Epithelial cell of esophagus (primary cell): ENCODE results near the gene FAM193A.
"Not testable (repeated sequence)": the region's sequence is repeated elsewhere in the genome, so short reads cannot be mapped to it uniquely, and the experiment has no call there.

Experiments used
- DNase-seq: peaks from one replicate; pipeline ENCODE4 v3.0.0; 2010; ENCODE audit warnings: low read depth
- H3K4me3 ChIP-seq: 2 replicates; pipeline ENCODE4 v1.5.1; 2011; ENCODE audit warnings: mild to moderate bottlenecking, low read length, control low read depth
- TF ChIP-seq, protein P1 (sequence below): IDR thresholded peaks from 2 replicates; pipeline ENCODE4 v1.5.1; 2011; ENCODE audit warnings: low read depth, mild to moderate bottlenecking, low read length, control low read depth, inconsistent platforms; ENCODE audit not compliant: insufficient read depth; ENCODE audit errors: missing control alignments

FAM193A gene

DNA sequence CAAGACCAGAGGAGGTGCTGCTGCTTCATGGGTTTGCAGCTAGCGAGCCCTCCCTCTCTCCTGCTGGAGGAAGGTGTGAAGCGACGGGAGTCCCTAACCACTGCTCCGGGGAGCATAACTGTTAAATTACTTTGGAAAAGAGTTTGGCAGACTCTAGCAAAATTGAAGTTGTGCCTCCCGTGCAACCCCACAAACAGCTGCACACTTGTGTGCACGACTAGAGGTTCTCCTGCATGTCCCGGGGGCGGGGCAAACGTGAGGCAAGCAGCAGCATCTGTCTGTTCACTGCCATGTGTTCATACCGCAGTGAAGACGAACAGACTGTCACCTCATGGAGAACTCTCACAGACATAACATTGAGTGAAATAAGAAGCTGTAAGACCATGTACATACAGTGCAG lies 185.1 kb downstream of the FAM193A start:
- TF ChIP-seq, protein P1, sequence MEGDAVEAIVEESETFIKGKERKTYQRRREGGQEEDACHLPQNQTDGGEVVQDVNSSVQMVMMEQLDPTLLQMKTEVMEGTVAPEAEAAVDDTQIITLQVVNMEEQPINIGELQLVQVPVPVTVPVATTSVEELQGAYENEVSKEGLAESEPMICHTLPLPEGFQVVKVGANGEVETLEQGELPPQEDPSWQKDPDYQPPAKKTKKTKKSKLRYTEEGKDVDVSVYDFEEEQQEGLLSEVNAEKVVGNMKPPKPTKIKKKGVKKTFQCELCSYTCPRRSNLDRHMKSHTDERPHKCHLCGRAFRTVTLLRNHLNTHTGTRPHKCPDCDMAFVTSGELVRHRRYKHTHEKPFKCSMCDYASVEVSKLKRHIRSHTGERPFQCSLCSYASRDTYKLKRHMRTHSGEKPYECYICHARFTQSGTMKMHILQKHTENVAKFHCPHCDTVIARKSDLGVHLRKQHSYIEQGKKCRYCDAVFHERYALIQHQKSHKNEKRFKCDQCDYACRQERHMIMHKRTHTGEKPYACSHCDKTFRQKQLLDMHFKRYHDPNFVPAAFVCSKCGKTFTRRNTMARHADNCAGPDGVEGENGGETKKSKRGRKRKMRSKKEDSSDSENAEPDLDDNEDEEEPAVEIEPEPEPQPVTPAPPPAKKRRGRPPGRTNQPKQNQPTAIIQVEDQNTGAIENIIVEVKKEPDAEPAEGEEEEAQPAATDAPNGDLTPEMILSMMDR: no peak
- no peak for DNase-seq
- no peak overlapping the region for H3K4me3 ChIP-seq

DNA sequence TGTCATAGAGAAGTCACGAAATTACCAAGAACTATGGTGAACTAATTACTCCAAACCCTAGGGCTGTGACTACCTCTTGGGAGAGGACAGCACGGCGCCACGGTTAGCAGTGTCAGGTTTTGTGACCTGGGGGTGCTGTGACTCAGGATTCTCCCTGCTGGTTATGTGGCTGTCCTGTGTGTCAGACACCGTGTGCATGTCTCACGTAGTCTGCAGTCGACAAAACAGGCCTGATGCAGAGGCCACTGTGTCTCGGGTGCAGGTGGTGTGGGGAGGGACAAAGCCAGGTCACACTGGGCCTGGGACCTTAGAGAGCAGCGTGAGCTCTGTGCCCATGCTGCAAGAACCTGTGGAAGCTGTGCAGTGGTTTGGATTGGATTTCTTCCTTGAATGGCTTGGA lies 185.6 kb downstream of the FAM193A start:
- DNase-seq: no peak
- H3K4me3 ChIP-seq: no peak overlapping the region
- TF ChIP-seq, protein P1: no peak

- H3K4me3 ChIP-seq: no peak overlapping the region
- no peak for DNase-seq
- TF ChIP-seq, protein P1: no peak
These were observed 187.3 kb downstream of the FAM193A start for GRCh38 chr4:2723751-2724150.

DNA sequence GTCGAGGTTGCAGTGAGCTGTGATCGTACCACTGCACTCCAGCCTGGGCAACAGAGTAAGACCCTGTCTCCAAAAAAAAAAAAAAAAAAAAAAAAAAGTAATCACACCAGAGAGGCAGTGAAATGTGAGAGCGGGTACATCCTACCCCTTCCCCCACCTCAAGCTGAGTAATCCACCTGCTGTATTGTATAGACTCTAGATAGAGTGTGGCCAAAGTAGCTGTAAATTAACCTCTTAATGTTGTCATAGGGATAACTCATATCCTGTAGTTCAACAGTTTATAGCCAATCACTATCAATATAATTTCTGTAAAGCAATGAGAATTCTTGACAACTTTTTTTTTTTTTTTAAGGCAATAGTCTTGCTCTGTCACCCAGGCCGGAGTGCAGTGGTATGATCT lies 188.9 kb downstream of the FAM193A start:
- TF ChIP-seq, protein P1: no peak
- no peak for DNase-seq

DNA sequence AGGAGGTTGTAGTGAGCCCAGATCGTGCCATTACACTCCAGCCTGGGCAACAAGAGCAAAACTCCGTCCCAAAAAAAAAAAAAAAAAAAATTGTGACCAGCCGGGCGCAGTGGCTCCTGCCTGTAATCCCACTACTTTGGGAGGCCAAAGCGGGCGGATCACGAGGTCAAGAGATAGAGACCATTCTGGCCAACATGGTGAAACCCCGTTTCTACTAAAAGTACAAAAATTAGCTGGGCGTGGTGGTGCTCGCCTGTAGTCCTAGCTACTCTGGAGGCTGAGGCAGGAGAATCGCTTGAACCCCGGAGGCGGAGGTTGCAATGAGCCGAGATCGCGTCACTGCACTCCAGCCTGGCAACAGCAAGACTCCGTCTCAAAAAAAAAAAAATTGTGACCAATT lies 190.4 kb downstream of the FAM193A start:
- not testable (repeated sequence) for H3K4me3 ChIP-seq, DNase-seq

More for the DNA sequence above, 188.9 kb downstream of the FAM193A start:
- no peak overlapping the region for H3K4me3 ChIP-seq

DNA sequence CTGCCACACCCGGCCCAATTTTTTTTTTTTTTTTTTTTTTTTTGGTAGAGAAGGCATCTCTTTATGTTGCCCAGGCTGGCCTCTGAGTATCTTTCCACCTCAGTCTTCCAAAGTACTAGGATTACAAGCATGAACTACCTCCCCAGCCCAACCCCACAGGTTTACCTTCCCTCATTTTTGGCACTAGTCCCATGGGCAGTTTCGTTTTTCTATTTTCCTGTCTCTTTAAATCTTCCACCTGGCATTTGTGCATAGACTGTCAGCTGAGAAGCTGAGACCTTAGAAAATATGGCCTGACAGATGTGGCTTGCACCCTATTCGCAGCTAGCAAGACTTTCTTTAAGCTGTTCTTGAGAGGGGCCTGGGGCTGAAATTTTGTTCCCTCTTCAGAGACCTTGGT lies 191.8 kb downstream of the FAM193A start:
- H3K4me3 ChIP-seq: no peak overlapping the region
- DNase-seq: no peak
- TF ChIP-seq, protein P1: no peak

DNA sequence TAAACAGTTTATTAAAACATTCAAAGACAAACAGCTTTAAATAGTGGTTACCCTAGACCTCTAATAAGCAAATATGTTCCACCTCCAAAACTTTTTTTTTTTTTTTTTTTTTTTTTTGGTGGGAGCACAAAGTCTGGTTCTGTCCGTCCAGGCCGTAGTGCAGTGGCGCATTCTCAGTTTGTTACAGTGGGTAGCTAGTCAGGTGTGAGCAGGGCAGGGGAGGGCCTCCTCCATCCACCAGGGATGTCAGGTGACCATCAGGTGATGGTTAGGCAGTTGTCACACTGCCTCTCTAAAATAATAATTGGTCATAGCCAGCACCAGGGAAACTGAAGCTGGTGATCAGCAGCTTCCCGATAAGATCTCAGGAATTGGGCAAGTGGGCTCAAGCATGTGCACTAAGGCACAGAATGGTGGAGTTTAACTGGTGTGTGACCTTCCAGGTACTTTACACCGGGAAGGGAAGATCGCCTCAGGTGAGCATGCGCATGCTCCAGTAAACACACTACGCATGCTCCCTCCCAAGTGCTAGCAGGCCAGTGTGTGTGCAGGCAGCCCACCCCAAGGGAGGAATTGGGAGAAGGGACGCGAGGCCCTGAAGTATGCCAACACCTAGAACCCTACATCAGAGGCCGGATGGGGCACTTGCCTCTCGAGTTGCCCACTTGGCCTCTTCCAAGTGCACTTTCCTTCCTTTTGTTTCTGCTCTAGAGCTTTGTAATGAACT lies 192.5 kb downstream of the FAM193A start:
- no peak for DNase-seq
- no peak overlapping the region for H3K4me3 ChIP-seq
- TF ChIP-seq, protein P1: no peak
